Liver (tissue), 9 donors: ENCODE results near the gene ANKFY1. TPM values are rescaled to one million over a fixed set of nuclear protein-coding genes. Genes with fewer than 3 reads are reported as not detected.
"Not testable (repeated sequence)": the region's sequence is repeated elsewhere in the genome, so short reads cannot be mapped to it uniquely, and the experiment has no call there.

ENCODE experiments used
- DNase-seq: peaks from one replicate; pipeline ENCODE4 v3.0.0-alpha.2; 2017; ENCODE audit warnings: low spot score
- H3K27ac ChIP-seq, 2 donors: one replicate each; pipeline ENCODE4 v1.7.0; 2013; ENCODE audit warnings: inconsistent platforms in 2 of 2, low read length in 2 of 2, control low read depth in 1 of 2, low read depth in 1 of 2, mild to moderate bottlenecking in 1 of 2
- H3K27me3 ChIP-seq, 4 donors: one replicate each; pipeline versions ENCODE4 v1.6.1 to v1.7.0; 2013; ENCODE audit warnings: low read length in 3 of 4, inconsistent platforms in 1 of 4, mild to moderate bottlenecking in 1 of 4, moderate library complexity in 1 of 4; ENCODE audit not compliant: control insufficient read depth in 4 of 4, insufficient read depth in 4 of 4
- H3K36me3 ChIP-seq, 4 donors: one replicate each; pipeline versions ENCODE4 v1.6.1 to v1.7.0; 2013; ENCODE audit warnings: low read length in 3 of 4, mild to moderate bottlenecking in 3 of 4, low read depth in 1 of 4, moderate library complexity in 1 of 4; ENCODE audit not compliant: control insufficient read depth in 4 of 4, insufficient read depth in 3 of 4
- H3K4me1 ChIP-seq, 4 donors: one replicate each; pipeline versions ENCODE4 v1.6.1 to v1.7.0; 2013; ENCODE audit warnings: low read length in 3 of 4, mild to moderate bottlenecking in 3 of 4, moderate library complexity in 1 of 4; ENCODE audit not compliant: control insufficient read depth in 4 of 4, insufficient read depth in 4 of 4
- H3K4me3 ChIP-seq, 3 donors: one replicate each; pipeline versions ENCODE4 v1.6.1 to v1.7.0; 2013; ENCODE audit warnings: low read length in 3 of 3, control low read depth in 1 of 3, low read depth in 1 of 3, mild to moderate bottlenecking in 1 of 3
- H3K9ac ChIP-seq, 2 donors: one replicate each; pipeline ENCODE4 v1.7.0; 2013; ENCODE audit warnings: low read length in 2 of 2, mild to moderate bottlenecking in 2 of 2, moderate library complexity in 2 of 2, control low read depth in 1 of 2, low read depth in 1 of 2
- H3K9me3 ChIP-seq, 4 donors: one replicate each; pipeline versions ENCODE4 v1.6.1 to v1.7.0; 2013; ENCODE audit warnings: low read length in 3 of 4; ENCODE audit not compliant: control insufficient read depth in 4 of 4
- FOXA1 ChIP-seq: IDR thresholded peaks from 2 replicates; pipeline ENCODE4 v1.6.1; 2016; ENCODE audit warnings: antibody characterized with exemption
- FOXA2 ChIP-seq: IDR thresholded peaks from 2 replicates; pipeline ENCODE4 v1.6.1; 2016; ENCODE audit warnings: antibody characterized with exemption
- GABPA ChIP-seq, 2 donors: IDR thresholded peaks in 1 of 2; conservative IDR thresholded peaks in 1 of 2; 2 replicates each; pipeline ENCODE4 v1.6.1; 2016; ENCODE audit warnings: antibody characterized with exemption in 2 of 2, mild to moderate bottlenecking in 1 of 2, moderate library complexity in 1 of 2
- JUND ChIP-seq, 2 donors: IDR thresholded peaks; 2 replicates each; pipeline ENCODE4 v1.6.1; 2016; ENCODE audit warnings: antibody characterized with exemption in 2 of 2
- NR2F2 ChIP-seq: IDR thresholded peaks from 2 replicates; pipeline ENCODE4 v1.6.1; 2016; ENCODE audit warnings: antibody characterized with exemption
- RAD21 ChIP-seq, 2 donors: IDR thresholded peaks; 2 replicates each; pipeline ENCODE4 v1.6.1; 2016; ENCODE audit warnings: antibody characterized with exemption in 2 of 2, mild to moderate bottlenecking in 2 of 2
- RXRA ChIP-seq, 2 donors: IDR thresholded peaks; 2 replicates each; pipeline ENCODE4 v1.6.1; 2017 to 2018; ENCODE audit warnings: antibody characterized with exemption in 2 of 2, mild to moderate bottlenecking in 1 of 2
- WGBS: extraction: QIAGEN DNeasy Blood & Tissue Kit; methylation state at CpG from one replicate; pipeline ENCODE4 v1.1.7; 2013; 5-methylcytosine and 5-hydroxymethylcytosine counted together
- polyA plus RNA-seq, 2 donors: library from polyadenylated mRNA; stranded (reverse) in 1 of 2; unstranded in 1 of 2; fragments of 200-250 nt in 1 of 2; fragments of >200 nt in 1 of 2; fragmentation: Nextera tagmentation in 1 of 2; extraction: Ambion mirVana in 1 of 2; gene quantifications; one replicate each; pipeline versions ENCODE4 v1.2.1 to v1.2.3, GENCODE V29; 2013 to 2015
- total RNA-seq, 2 donors: library from RNA; depleted of rRNA; stranded (reverse); fragments of >200 nt; gene quantifications; one replicate each; pipeline ENCODE4 v1.2.3, GENCODE V29; 2014
- TF ChIP-seq, protein P1 (sequence below): IDR thresholded peaks from 2 replicates; pipeline ENCODE4 v1.6.1; 2016; ENCODE audit warnings: antibody characterized with exemption
- TF ChIP-seq, protein P2 (sequence below): fragments of 150-350 bp; IDR thresholded peaks from 2 replicates; pipeline ENCODE4 v1.5.1; 2017; ENCODE audit warnings: improper control_type of control experiment, low read depth, low read length; ENCODE audit not compliant: missing input control
- TF ChIP-seq, protein P3 (sequence below): IDR thresholded peaks from 2 replicates; pipeline ENCODE4 v1.6.1; 2016; ENCODE audit warnings: antibody characterized with exemption
- TF ChIP-seq, protein P4 (sequence below): IDR thresholded peaks from 2 replicates; pipeline ENCODE4 v1.6.1; 2016; ENCODE audit warnings: antibody characterized with exemption, mild to moderate bottlenecking
- TF ChIP-seq, protein P5 (sequence below): IDR thresholded peaks from 2 replicates; pipeline ENCODE4 v1.6.1; 2016; ENCODE audit warnings: antibody characterized with exemption
- donor health status: healthy.
- donor health status: healthy.
- donor health status: healthy.
- donor health status: healthy.
- donor health status: healthy.

Gene ANKFY1
- total and polyA plus RNA-seq, 4 donors, result 6.8 to 38.6 (median 21.9) TPM

DNA sequence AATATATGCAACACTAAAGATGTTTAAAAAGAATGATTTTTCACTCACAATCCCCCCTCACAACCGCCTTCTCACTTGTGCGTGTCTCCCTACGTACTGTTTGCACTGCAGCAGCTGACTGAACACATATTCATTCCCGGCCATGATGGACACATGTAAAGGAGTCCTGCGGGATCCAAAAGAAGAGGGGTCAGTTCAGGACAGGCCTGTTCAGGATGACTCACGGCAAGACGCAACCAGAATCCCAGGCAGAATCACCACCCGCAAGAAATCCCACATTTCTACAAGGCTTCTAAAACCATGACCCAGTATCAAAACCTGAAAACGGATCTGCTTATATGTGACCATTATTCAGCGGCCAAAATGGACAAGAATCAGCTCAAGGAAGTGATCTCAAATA lies 68.5 kb downstream of the ANKFY1 start:
- DNase-seq, result no peak
- Histone ChIP-seq H3K4me3 (no peak overlapping the region), H3K9ac (no peak overlapping the region), H3K36me3 (peaks cover 3 to 32% (median 18%) of the 10 kb centered on the region in 4 donors), H3K27ac (no peak overlapping the region), H3K9me3 (no peaks in the 10 kb centered on the region), H3K27me3 (no peaks in the 10 kb centered on the region), H3K4me1 (no peaks in the 10 kb centered on the region)
- 95% methylated on average over 10 of the region's 10 CpGs for WGBS
- TF ChIP-seq, protein P1, sequence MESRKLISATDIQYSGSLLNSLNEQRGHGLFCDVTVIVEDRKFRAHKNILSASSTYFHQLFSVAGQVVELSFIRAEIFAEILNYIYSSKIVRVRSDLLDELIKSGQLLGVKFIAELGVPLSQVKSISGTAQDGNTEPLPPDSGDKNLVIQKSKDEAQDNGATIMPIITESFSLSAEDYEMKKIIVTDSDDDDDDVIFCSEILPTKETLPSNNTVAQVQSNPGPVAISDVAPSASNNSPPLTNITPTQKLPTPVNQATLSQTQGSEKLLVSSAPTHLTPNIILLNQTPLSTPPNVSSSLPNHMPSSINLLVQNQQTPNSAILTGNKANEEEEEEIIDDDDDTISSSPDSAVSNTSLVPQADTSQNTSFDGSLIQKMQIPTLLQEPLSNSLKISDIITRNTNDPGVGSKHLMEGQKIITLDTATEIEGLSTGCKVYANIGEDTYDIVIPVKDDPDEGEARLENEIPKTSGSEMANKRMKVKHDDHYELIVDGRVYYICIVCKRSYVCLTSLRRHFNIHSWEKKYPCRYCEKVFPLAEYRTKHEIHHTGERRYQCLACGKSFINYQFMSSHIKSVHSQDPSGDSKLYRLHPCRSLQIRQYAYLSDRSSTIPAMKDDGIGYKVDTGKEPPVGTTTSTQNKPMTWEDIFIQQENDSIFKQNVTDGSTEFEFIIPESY, result no peak
- TF ChIP-seq, protein P2, sequence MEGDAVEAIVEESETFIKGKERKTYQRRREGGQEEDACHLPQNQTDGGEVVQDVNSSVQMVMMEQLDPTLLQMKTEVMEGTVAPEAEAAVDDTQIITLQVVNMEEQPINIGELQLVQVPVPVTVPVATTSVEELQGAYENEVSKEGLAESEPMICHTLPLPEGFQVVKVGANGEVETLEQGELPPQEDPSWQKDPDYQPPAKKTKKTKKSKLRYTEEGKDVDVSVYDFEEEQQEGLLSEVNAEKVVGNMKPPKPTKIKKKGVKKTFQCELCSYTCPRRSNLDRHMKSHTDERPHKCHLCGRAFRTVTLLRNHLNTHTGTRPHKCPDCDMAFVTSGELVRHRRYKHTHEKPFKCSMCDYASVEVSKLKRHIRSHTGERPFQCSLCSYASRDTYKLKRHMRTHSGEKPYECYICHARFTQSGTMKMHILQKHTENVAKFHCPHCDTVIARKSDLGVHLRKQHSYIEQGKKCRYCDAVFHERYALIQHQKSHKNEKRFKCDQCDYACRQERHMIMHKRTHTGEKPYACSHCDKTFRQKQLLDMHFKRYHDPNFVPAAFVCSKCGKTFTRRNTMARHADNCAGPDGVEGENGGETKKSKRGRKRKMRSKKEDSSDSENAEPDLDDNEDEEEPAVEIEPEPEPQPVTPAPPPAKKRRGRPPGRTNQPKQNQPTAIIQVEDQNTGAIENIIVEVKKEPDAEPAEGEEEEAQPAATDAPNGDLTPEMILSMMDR, result no peak
- TF ChIP-seq, protein P3, sequence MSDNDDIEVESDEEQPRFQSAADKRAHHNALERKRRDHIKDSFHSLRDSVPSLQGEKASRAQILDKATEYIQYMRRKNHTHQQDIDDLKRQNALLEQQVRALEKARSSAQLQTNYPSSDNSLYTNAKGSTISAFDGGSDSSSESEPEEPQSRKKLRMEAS, result no peak
- no peak for TF ChIP-seq NR2F2
- TF ChIP-seq RAD21 (IDR thresholded peaks at IDR 0.05), result no peak
- TF ChIP-seq, protein P4, sequence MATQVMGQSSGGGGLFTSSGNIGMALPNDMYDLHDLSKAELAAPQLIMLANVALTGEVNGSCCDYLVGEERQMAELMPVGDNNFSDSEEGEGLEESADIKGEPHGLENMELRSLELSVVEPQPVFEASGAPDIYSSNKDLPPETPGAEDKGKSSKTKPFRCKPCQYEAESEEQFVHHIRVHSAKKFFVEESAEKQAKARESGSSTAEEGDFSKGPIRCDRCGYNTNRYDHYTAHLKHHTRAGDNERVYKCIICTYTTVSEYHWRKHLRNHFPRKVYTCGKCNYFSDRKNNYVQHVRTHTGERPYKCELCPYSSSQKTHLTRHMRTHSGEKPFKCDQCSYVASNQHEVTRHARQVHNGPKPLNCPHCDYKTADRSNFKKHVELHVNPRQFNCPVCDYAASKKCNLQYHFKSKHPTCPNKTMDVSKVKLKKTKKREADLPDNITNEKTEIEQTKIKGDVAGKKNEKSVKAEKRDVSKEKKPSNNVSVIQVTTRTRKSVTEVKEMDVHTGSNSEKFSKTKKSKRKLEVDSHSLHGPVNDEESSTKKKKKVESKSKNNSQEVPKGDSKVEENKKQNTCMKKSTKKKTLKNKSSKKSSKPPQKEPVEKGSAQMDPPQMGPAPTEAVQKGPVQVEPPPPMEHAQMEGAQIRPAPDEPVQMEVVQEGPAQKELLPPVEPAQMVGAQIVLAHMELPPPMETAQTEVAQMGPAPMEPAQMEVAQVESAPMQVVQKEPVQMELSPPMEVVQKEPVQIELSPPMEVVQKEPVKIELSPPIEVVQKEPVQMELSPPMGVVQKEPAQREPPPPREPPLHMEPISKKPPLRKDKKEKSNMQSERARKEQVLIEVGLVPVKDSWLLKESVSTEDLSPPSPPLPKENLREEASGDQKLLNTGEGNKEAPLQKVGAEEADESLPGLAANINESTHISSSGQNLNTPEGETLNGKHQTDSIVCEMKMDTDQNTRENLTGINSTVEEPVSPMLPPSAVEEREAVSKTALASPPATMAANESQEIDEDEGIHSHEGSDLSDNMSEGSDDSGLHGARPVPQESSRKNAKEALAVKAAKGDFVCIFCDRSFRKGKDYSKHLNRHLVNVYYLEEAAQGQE, result no peak
- TF ChIP-seq FOXA2, result no peak
- no peak for TF ChIP-seq RXRA (IDR thresholded peaks at IDR 0.05)

DNA sequence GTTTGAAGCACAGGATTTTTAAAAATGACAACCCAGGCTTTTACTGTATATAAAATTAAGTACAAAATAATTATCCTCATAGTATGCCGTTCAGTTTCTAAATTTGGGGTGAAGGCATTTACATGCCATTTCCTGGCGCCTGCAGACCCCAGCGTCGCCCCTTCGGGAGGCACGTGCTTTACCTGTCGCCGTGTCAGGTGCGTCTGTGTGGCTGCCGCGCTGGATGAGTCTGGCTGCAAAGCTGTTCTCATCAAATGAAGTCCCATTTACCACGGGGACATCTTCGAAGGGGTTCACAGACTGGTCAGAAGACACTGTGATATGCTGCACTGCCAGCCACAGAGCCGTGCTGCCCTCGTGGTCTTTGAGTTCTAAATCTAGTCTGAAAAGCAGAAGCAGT lies 69.0 kb downstream of the ANKFY1 start:
- H3K4me3 ChIP-seq, result no peak overlapping the region
- H3K9me3 ChIP-seq, result no peaks in the 10 kb centered on the region
- no peak overlapping the region for H3K27ac ChIP-seq
- H3K9ac ChIP-seq, result no peak overlapping the region
- H3K36me3 ChIP-seq, result peaks cover 3 to 34% (median 17%) of the 10 kb centered on the region in 4 donors
- WGBS, result 95% methylated on average over 15 of the region's 15 CpGs
- H3K4me1 ChIP-seq, result no peaks in the 10 kb centered on the region
- TF ChIP-seq JUND (IDR thresholded peaks at IDR 0.05) (no peak), GABPA (IDR thresholded peaks at IDR 0.05 in 1 of 2, conservative IDR thresholded peaks at IDR 0.05 in 1 of 2) (no peak), FOXA1 (no peak)
- TF ChIP-seq, protein P5, sequence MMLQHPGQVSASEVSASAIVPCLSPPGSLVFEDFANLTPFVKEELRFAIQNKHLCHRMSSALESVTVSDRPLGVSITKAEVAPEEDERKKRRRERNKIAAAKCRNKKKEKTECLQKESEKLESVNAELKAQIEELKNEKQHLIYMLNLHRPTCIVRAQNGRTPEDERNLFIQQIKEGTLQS, result no peak
- DNase-seq, result no peak
- H3K27me3 ChIP-seq, result no peaks in the 10 kb centered on the region

DNA sequence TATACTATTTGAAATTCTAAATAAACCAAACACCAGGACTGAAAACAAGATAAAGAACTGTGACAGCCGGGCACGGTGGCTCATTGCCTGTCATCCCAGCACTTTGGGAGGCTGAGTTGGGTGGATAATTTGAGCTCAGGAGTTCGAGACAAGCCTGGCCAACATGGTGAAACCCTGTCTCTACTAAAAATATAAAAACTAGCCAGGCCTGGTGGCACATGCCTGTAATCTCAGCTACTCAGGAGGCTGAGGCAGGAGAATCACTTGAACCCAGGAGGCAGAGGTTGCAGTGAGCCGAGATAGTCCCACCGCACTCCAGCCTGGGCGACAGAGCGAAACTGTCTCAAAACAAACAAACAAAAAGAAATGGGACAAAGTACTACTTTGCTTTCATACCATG lies 73.0 kb downstream of the ANKFY1 start:
- not testable (repeated sequence) for H3K27ac ChIP-seq, DNase-seq

More for the DNA sequence above, 73.0 kb downstream of the ANKFY1 start:
- H3K9me3 ChIP-seq, H3K27me3 ChIP-seq, H3K9ac ChIP-seq, H3K4me3 ChIP-seq, H3K4me1 ChIP-seq: not testable (repeated sequence)
- H3K36me3 ChIP-seq, result peaks cover 5 to 42% (median 18%) of the 10 kb centered on the region in 4 donors
- WGBS, result 97% methylated on average over 7 of the region's 7 CpGs
